GM12874 (cell line): Measurements from ENCODE around the gene REM2.

Source experiments
- TF ChIP-seq, protein P1 (sequence below): IDR thresholded peaks from 2 replicates; pipeline ENCODE4 v1.5.1; 2011; ENCODE audit warnings: low read depth, mild to moderate bottlenecking, control low read depth, low read length, moderate library complexity; ENCODE audit not compliant: insufficient read depth

The REM2 gene

DNA sequence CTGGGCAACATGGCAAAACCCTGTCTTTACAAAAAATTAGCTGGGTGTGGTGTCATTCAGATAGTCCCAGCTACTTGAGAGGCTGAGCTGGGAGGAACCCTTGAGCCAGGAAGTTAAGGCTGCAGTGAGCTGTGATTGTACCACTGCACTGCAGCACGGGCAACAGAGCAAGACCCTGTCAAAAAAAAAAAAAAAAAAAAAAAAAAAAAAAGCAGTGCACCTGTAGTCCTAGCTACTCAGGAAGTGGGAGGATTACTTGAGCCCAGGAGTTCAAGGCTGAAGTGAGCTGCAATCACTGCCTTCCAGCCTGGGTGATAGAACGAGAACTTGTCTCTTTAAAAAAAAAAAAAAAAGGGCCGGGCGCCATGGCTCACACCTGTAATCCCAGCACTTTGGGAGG is 5.6 kb downstream of the REM2 start:
- TF ChIP-seq, protein P1, sequence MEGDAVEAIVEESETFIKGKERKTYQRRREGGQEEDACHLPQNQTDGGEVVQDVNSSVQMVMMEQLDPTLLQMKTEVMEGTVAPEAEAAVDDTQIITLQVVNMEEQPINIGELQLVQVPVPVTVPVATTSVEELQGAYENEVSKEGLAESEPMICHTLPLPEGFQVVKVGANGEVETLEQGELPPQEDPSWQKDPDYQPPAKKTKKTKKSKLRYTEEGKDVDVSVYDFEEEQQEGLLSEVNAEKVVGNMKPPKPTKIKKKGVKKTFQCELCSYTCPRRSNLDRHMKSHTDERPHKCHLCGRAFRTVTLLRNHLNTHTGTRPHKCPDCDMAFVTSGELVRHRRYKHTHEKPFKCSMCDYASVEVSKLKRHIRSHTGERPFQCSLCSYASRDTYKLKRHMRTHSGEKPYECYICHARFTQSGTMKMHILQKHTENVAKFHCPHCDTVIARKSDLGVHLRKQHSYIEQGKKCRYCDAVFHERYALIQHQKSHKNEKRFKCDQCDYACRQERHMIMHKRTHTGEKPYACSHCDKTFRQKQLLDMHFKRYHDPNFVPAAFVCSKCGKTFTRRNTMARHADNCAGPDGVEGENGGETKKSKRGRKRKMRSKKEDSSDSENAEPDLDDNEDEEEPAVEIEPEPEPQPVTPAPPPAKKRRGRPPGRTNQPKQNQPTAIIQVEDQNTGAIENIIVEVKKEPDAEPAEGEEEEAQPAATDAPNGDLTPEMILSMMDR, result no peak

DNA sequence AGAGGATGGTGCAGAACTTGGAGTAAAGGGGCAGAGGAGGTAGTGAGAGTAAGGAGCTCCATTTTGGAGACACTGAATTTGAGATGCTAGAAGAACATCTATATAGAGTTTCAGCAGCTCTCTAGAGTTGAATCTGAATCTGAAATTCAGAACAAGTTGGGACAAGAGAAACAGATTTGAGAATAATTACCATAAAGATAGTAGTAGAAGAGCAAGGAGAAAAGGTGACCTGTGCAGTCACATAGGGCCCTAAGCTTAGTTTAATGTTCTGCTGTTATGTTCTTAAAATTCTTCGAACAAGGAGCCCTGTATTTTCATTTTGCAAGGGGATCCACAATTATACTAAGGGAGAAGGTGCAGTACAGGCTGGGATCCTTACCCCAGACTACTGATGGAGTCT is 7.4 kb downstream of the REM2 start:
- TF ChIP-seq, protein P1, result no peak

GRCh38 chr14:22892488-22892887 is 9.5 kb downstream of the REM2 start:
- TF ChIP-seq, protein P1, result no peak

GRCh38 chr14:22893706-22894105 is 10.7 kb downstream of the REM2 start:
- TF ChIP-seq, protein P1, result no peak

- TF ChIP-seq, protein P1, result no peak
These were observed 12.4 kb downstream of the REM2 start for GRCh38 chr14:22895402-22895801.

DNA sequence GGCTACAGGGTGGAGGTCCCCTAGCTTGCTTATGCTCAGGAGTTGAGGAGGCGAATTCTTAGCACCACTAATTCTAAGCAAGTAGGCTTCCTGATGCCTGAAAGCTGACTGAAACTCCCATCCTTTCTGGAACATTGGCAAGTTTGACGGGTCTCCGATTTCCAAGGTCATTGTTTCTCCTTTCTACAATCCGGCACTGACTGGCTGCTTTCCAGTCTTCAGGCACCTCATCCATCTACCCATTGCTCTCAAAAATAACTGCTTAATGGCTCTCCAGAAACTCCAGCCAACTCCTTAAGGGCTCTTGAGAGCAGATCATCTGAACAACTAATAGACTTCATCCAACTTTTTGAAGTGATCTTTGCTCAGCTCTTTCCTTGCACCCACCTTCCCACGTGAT is 13.3 kb downstream of the REM2 start:
- TF ChIP-seq, protein P1, result no peak

GRCh38 chr14:22896760-22897159 is 13.7 kb downstream of the REM2 start:
- TF ChIP-seq, protein P1, result no peak

- TF ChIP-seq, protein P1, result no peak
These were observed 14.3 kb downstream of the REM2 start for GRCh38 chr14:22897357-22897756.
